Brain microvascular endothelial cell (primary cell): ENCODE measurements around the gene OR4E2.
"Not testable (repeated sequence)": the region's sequence is repeated elsewhere in the genome, so short reads cannot be mapped to it uniquely, and the experiment has no call there.

Source experiments
- DNase-seq: peaks from one replicate; pipeline ENCODE4 v3.0.0-alpha.2; 2020
- H3K27ac ChIP-seq: fragments of 250-450 bp; sonication (Bioruptor Pico); 2 replicates; pipeline ENCODE4 v1.5.1; 2020; ENCODE audit warnings: mild to moderate bottlenecking, moderate library complexity
- H3K27me3 ChIP-seq: fragments of 250-450 bp; sonication (Bioruptor Pico); replicated peaks from 2 replicates; pipeline ENCODE4 v1.5.1; 2020; ENCODE audit warnings: mild to moderate bottlenecking
- H3K36me3 ChIP-seq: fragments of 250-450 bp; sonication (Bioruptor Pico); replicated peaks from 2 replicates; pipeline ENCODE4 v1.5.1; 2020; ENCODE audit warnings: mild to moderate bottlenecking
- H3K4me3 ChIP-seq: 2 replicates; pipeline ENCODE4 v1.5.1; 2011; ENCODE audit warnings: low read depth, mild to moderate bottlenecking, control low read depth, low read length, moderate library complexity
- in situ Hi-C: cut with HindIII; loops from 2 replicates; pipeline ENCODE4 v1.10.0; 2017; ENCODE audit warnings: low sequenced_read_pairs, low pct_ligation_motif_present
- TF ChIP-seq, protein P1 (sequence below): IDR thresholded peaks from 2 replicates; pipeline ENCODE4 v1.5.1; 2011; ENCODE audit warnings: low read depth, mild to moderate bottlenecking, moderate library complexity, low read length, control low read depth, inconsistent platforms; ENCODE audit errors: missing control alignments

Gene OR4E2, protein sequence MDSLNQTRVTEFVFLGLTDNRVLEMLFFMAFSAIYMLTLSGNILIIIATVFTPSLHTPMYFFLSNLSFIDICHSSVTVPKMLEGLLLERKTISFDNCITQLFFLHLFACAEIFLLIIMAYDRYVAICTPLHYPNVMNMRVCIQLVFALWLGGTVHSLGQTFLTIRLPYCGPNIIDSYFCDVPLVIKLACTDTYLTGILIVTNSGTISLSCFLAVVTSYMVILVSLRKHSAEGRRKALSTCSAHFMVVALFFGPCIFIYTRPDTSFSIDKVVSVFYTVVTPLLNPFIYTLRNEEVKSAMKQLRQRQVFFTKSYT

DNA sequence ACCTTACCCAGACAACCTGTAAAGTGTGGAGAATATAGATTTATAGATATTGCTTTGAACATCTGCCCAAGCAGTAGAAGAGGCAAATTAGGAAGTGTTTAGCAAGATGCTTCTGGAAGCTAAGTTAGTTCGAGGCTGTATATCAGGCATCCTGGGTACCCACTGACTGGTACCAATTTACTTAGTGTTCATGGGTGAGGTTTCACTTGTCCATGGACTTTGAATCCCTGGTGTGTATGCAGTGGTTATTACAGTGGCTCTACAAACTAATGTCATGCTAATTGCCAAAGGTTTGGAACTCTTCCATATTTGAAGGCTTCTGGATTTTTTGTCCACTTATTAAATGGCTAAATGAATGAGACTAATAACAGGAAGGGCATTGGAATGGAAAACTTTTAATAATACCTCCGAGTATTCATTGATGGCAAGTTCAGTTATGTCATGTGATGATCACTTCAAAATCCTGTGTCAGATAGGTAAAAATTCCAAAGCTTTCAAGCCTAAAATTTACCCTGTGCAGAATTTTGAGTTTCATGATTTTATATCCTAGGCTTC is at the start of gene OR4E2:
OR4E2 (plus strand) TSS at position 505 of the 555 bp plus-strand sequence. CDS start 11,248 bp downstream, outside the sequence.
- Histone ChIP-seq H3K27me3 (no peaks in the 10 kb centered on the region), H3K4me3 (no peak within 1 kb of the TSS), H3K36me3 (no peaks in the 10 kb centered on the region), H3K27ac (no peak within 1 kb of the TSS)
- TF ChIP-seq, protein P1, sequence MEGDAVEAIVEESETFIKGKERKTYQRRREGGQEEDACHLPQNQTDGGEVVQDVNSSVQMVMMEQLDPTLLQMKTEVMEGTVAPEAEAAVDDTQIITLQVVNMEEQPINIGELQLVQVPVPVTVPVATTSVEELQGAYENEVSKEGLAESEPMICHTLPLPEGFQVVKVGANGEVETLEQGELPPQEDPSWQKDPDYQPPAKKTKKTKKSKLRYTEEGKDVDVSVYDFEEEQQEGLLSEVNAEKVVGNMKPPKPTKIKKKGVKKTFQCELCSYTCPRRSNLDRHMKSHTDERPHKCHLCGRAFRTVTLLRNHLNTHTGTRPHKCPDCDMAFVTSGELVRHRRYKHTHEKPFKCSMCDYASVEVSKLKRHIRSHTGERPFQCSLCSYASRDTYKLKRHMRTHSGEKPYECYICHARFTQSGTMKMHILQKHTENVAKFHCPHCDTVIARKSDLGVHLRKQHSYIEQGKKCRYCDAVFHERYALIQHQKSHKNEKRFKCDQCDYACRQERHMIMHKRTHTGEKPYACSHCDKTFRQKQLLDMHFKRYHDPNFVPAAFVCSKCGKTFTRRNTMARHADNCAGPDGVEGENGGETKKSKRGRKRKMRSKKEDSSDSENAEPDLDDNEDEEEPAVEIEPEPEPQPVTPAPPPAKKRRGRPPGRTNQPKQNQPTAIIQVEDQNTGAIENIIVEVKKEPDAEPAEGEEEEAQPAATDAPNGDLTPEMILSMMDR: no peak
- DNase-seq: no peak
- in situ Hi-C loops: no loop called here

DNA sequence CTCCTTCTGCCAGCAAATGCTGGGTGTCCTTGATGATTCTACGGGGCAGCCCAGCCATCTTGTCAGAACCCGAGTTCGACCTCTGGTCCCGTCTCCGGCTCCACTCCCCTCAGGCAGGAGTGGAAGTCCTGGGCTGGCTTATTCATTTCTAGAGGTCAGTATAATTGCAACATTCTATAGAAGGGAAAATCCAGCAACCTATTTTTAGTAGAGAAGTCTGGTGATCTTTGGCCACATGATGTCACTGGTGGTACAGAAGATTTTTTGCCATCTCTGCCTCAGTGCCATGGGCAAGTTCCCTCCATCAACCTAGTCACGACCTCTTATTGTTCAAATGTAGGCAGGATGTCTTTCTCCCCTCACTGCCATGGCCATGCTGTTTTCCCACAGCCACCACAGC is 41.3 kb upstream of the OR4E2 start:
- H3K27me3 ChIP-seq: no peaks in the 10 kb centered on the region
- no peak for DNase-seq
- no peak overlapping the region for H3K4me3 ChIP-seq
- in situ Hi-C loops: no loop called here
- no peak overlapping the region for H3K27ac ChIP-seq
- no peaks in the 10 kb centered on the region for H3K36me3 ChIP-seq
- TF ChIP-seq, protein P1: no peak

DNA sequence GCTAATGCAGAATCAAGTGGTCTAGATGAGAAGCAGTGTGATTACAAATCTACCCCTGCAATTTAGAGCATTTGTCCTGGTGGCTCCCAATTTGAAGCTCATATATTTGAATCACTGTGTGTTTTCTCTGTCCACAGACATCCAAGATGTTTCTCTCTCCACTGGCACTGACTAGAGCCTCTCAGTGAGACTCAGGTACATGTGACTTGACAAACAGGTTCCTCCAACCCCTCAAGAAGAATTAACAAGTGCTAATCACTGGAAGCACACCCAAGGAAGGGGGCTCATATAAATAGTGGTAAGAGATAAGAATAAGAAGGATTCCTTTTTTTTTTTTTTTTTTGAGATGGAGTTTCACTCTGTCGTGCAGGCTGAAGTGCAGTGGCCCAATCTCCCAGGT is 39.4 kb upstream of the OR4E2 start:
- in situ Hi-C loops: no loop called here
- no peak for DNase-seq
- no peaks in the 10 kb centered on the region for H3K27me3 ChIP-seq
- H3K4me3 ChIP-seq: no peak overlapping the region
- TF ChIP-seq, protein P1: no peak
- H3K36me3 ChIP-seq: no peaks in the 10 kb centered on the region
- H3K27ac ChIP-seq: no peak overlapping the region

DNA sequence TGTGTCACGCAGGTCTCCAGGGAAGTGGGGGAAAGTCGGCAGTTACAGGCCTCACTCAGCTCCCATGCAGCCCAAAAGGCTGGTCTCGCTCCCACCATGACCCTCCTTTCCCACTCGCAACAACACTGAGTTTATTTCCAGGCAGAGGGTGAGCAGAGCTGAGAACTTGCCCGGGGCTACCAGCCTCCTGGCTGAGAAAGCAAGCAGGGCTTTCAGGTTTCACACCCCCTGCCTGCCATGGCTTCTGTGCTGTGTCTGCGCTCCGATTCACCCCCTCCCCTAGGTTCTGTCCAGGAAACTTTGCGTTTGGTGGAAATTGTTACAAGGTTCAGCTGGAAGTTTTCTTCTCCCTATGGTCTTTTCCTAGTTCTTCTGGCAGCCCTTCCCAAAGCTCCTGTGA is 36.0 kb upstream of the OR4E2 start:
- in situ Hi-C loops: no loop called here
- no peak for DNase-seq
- no peaks in the 10 kb centered on the region for H3K27me3 ChIP-seq

DNA sequence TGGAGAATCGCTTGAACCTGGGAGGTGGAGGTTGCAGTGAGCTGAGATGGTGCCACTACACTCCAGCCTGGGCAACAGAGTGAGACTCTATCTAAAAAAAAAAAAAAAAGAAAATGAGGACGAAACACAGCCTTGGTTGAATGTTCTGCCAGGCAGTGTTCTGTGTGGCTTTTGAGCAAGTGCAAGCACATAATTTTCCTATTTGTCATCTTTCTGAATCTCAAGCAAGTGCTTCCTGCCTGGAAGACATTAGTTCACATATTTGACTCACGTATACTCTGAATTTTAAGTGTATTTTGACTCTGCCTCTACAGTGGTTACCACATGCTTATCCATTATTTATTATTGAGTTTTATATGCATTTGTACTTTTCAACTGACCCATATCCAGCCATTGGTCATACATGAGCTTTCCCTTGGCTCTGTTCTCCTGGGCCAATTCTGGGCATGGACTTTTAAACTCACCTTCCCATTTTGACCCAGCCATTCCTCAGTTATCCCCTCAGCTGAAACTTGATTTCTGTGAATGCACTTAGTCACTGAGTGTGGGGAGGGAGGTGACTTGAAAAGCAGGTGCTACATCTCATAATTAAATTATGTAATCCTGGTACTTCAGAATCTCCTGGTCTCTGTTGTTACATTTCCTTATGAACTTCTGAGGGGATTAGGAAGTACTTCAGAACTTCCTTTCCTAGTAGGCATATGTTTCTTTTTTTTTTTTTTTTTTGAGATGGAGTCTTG is 27.0 kb upstream of the OR4E2 start:
- TF ChIP-seq, protein P1: no peak
- in situ Hi-C loops: no loop called here
- Histone ChIP-seq H3K36me3 (no peaks in the 10 kb centered on the region), H3K4me3 (no peak overlapping the region), H3K27me3 (no peaks in the 10 kb centered on the region), H3K27ac (no peak overlapping the region)
- peak; percentile 33 for DNase-seq

More for the DNA sequence above, 36.0 kb upstream of the OR4E2 start:
- no peaks in the 10 kb centered on the region for H3K36me3 ChIP-seq
- no peak overlapping the region for H3K4me3 ChIP-seq
- TF ChIP-seq, protein P1: no peak
- no peak overlapping the region for H3K27ac ChIP-seq

DNA sequence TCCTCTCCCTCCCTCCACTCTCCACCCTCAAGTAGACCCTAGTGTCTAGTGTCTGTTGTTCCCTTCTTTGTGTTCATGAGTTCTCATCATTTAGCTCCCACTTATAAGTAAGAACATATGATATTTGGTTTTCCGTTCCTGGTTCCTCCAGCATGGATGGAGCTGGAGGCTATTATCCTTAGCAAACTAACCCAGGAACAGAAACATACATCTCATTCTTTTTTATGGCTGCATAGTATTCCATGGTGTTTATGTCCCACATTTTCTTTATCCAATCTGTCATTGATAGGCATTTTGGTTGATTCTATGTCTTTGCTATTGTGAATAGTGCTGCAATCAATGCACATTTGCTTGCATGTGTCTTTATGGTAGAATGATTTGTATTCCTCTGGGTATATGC is 23.1 kb upstream of the OR4E2 start:
- H3K27me3 ChIP-seq, H3K4me3 ChIP-seq, H3K36me3 ChIP-seq, H3K27ac ChIP-seq, DNase-seq, in situ Hi-C loops: not testable (repeated sequence)
